Activated naive CD4-positive, alpha-beta T cell treated with anti-CD3 and anti-CD28 coated beads, Interleukin-2, amount 50 U/mL, for 16 hours (primary cell): ENCODE measurements around the gene ABCG2.
A peak's percentile ranks its signal among the peaks of the same experiment; 100 is the strongest.
"Not testable (repeated sequence)": the region's sequence is repeated elsewhere in the genome, so short reads cannot be mapped to it uniquely, and the experiment has no call there.

Source experiments
- DNase-seq: peaks from one replicate; pipeline ENCODE4 v3.0.0-alpha.2; 2020

Gene ABCG2

GRCh38 chr4:88163336-88163735, 4.9 kb upstream of the ABCG2 start:
- DNase-seq = no peak

GRCh38 chr4:88162626-88163025, 4.2 kb upstream of the ABCG2 start:
- DNase-seq = no peak

- no peak for DNase-seq
Observed at GRCh38 chr4:88159229-88159725, 838 bp upstream of the ABCG2 start.

DNA sequence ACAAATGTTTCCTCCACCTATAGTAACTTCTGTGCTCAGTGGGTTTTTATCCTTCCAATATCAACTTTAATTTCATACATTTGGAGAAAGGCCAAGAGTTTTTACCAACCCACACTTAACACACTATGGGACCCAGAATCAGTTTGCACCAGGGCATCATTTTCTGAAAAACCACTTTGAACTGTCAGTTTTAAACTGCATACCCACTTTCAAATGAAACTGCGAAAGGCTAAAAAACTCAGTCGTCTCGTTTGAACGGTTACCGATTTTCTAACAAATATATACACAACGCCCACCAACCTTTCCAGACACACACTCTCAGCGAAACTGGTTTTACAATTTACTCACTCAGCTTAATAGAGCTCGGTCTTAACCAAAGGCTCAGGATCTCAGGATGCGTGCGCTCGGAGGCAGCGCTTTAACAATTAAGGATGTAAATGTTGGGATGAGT, 376 bp downstream of the ABCG2 start:
- DNase-seq = peak; percentile 14

- not testable (repeated sequence) for DNase-seq
Observed at GRCh38 chr4:88152331-88152730, 6.1 kb downstream of the ABCG2 start.

DNA sequence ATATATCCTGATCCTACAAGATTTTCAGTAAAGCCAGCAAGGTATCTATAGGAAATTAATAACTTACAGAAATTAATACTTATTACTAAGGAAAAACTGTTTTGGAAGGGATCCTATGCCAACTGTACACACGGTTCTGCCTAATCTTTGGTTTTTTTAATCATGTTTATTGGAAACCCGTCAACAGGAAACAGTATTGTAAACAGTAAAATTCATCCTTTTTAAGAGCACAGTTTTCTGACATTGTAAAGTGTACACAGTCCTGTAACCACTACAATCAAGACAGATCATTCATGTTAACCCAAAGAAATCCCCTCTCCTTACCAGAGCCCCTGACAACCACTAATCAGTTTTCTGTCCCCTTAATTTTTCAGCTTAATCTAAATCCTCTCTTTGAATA, 9.9 kb downstream of the ABCG2 start:
- no peak for DNase-seq

- DNase-seq = no peak
Observed at GRCh38 chr4:88147799-88148217, 10.6 kb downstream of the ABCG2 start.

- no peak for DNase-seq
Observed at GRCh38 chr4:88146891-88147290, 11.5 kb downstream of the ABCG2 start.

GRCh38 chr4:88144866-88145300, 13.6 kb downstream of the ABCG2 start:
- no peak for DNase-seq

- no peak for DNase-seq
Observed at GRCh38 chr4:88144048-88144447, 14.4 kb downstream of the ABCG2 start.

- DNase-seq = no peak
Observed at GRCh38 chr4:88143504-88143903, 14.9 kb downstream of the ABCG2 start.

DNA sequence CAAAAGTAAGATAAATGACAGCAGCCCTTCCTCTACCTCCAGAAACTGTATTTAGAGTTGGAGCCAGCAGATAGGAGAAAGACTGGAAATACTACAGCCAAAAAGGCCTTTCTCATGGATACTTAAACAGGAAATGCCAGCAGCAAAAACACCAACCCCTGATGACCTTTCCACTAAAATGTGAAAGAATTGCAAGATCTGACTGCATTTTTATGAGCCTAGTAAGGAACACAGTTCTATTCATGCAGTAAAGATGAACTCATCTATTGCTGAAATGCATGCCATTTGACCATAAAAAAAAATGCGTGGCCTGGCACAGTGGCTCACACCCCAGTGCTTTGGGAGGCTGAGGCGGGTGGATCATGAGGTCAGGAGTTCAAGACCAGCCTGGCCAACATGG, 19.9 kb downstream of the ABCG2 start:
- no peak for DNase-seq

DNA sequence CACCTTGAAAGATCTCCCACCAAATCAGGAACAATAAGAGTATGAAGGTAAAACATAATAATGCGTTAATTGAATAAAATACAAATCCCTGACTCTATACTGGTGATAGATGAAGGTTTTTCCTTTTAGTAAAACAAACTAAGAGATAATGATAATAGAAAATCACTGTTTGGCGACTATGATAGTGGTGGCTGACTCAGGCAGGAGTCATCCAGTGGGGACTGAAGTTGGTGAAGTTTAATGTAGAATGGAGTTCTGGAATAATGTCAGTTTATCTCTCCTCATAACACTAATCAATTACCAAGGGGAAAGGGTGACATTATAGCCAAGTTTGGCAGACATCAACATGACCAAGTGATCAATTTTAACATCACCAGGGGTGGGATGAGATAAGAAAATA, 21.3 kb downstream of the ABCG2 start:
- no peak for DNase-seq

GRCh38 chr4:88136249-88136648, 22.2 kb downstream of the ABCG2 start:
- no peak for DNase-seq

- DNase-seq = no peak
Observed at GRCh38 chr4:88135356-88135663, 23.1 kb downstream of the ABCG2 start.

- DNase-seq = no peak
Observed at GRCh38 chr4:88134536-88135355, 23.7 kb downstream of the ABCG2 start.

- DNase-seq = no peak
Observed at GRCh38 chr4:88134111-88134510, 24.3 kb downstream of the ABCG2 start.

GRCh38 chr4:88130544-88131305, 27.7 kb downstream of the ABCG2 start:
- no peak for DNase-seq

GRCh38 chr4:88130003-88130402, 28.4 kb downstream of the ABCG2 start:
- DNase-seq = no peak

DNA sequence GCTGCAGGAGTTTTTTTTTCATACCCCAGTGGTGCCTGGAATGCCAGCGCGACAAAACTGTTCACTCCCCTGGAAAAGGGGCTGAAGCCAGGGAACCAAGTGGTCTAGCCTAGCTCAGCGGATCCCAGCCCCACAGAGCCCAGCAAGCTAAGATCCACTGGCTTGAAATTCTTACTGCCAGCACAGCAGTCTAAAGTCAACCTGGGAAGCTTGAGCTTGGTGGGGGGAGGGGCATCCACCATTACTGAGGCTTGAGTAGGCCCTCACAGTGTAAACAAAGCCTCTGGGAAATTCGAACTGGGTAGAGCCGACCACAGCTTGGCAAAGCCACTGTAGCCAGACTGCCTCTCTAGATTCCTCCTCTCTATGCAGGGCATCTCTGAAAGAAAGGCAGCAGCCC, 36.2 kb downstream of the ABCG2 start:
- not testable (repeated sequence) for DNase-seq

DNA sequence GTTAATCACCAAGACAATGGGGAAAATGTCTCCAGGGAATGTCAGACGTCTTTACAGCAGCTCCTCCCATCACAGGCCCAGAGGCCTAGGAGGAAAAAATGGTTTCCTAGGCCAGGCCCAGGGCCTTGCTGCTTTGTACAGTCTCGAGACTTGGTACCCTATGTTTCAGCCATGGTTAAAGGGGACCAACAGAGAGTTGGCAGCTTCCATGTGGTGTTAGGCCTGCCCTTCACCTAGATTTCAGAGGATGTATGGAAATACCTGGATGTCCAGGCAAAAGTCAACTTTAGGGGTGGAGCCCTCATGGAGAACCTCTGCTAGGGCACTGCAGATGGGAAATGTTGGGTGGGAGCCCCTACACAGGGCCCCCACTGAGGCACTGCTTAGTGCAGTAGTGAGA, 38.5 kb downstream of the ABCG2 start:
- no peak for DNase-seq

- no peak for DNase-seq
Observed at GRCh38 chr4:88115587-88115986, 42.9 kb downstream of the ABCG2 start.

DNA sequence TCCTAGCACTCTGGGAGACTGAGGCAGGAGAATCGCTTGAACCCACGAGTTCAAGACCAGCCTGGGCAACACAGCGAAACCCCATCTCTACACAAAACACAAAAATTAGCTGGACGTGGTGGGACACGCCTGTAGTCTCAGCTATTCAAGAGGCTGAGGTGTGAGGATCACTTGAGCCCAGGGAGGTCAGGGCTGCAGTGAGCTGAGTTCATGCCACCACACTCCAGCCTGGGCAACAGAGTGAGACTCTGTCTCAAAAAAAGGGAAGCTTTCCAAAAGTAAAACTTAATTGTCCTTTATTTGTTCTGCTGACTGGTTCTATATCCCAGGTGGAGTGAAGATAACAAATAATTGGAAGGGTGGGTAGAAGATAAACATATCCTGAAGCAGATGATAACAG, 45.6 kb downstream of the ABCG2 start:
- no peak for DNase-seq

GRCh38 chr4:88110826-88111225, 47.6 kb downstream of the ABCG2 start:
- no peak for DNase-seq
